A549 (cell line): ENCODE results near the gene DIPK1B. TPM values are rescaled to one million over a fixed set of nuclear protein-coding genes. Genes with fewer than 3 reads are reported as not detected.

Source experiments
- ATAC-seq, 2 experiments: fragments of 200-7000 bp in 1 of 2; fragments of >200 bp in 1 of 2; cut with Nextera tagmentation in 1 of 2; cut with Tn5 transposase in 1 of 2; 3 replicates each; pipeline versions ENCODE4 v1.8.0 to v1.9.1; 2018 to 2020; ENCODE audit warnings: mild to moderate bottlenecking in 1 of 2, moderate library complexity in 1 of 2
- CTCF ChIA-PET: fragments of 300-600 bp; sonication (Branson Sonifier 250); formaldehyde crosslinking; extraction: SDS; loops from one replicate; lab custom pipeline; 2021; ENCODE audit warnings: antibody characterized with exemption, inconsistent platforms; lab: Yijun Ruan, JAX
- POLR2A ChIA-PET: fragments of 350-600 bp; formaldehyde crosslinking; extraction: SDS; loops from one replicate; lab custom pipeline; 2021; ENCODE audit warnings: antibody characterized with exemption, inconsistent platforms; lab: Yijun Ruan, JAX
- DNase-seq, 2 experiments: peaks; one replicate each; pipeline versions ENCODE4 v3.0.0 to v3.0.0-alpha.2; 2011 to 2016; ENCODE audit warnings: low read depth in 1 of 2, low spot score in 1 of 2
- FAIRE-seq: peaks from 2 replicates; lab custom pipeline; 2011; peaks lifted over from hg19 to GRCh38; lab: Jason Lieb, UNC
- H3K27ac ChIP-seq, 2 experiments: fragments of >200 bp; sonication (Bioruptor Twin); formaldehyde crosslinking; 3 replicates each; pipeline ENCODE4 v1.5.1; 2016 to 2017
- H3K4me1 ChIP-seq: fragments of >200 bp; sonication (Bioruptor Twin); formaldehyde crosslinking; 3 replicates; pipeline ENCODE4 v1.6.1; 2016
- H3K4me2 ChIP-seq: fragments of >200 bp; sonication (Bioruptor Twin); formaldehyde crosslinking; 3 replicates; pipeline ENCODE4 v1.6.1; 2016
- H3K4me3 ChIP-seq: fragments of >200 bp; sonication (Bioruptor Twin); formaldehyde crosslinking; 3 replicates; pipeline ENCODE4 v1.5.1; 2016
- H3K9me3 ChIP-seq: fragments of >200 bp; sonication (Bioruptor Twin); formaldehyde crosslinking; 3 replicates; pipeline ENCODE4 v1.6.1; 2016
- CEBPB ChIP-seq, 2 experiments: fragments of >200 bp in 1 of 2; sonication (Bioruptor Twin) in 1 of 2; formaldehyde crosslinking in 1 of 2; IDR thresholded peaks; 2 replicates each; pipeline ENCODE4 v1.6.1; 2012 to 2016
- CHD2 ChIP-seq: fragments of 150-350 bp; IDR thresholded peaks from 2 replicates; pipeline ENCODE4 v1.6.1; 2014; ENCODE audit warnings: low read length; ENCODE audit not compliant: partially characterized antibody
- CHD4 ChIP-seq: fragments of 200-600 bp; sonication (generic); IDR thresholded peaks from 2 replicates; pipeline ENCODE4 v1.6.1; 2016; ENCODE audit warnings: antibody characterized with exemption, mild to moderate bottlenecking, borderline replicate concordance
- EHF ChIP-seq: fragments of 250-450 bp; sonication (Bioruptor Pico); IDR thresholded peaks from 2 replicates; pipeline ENCODE4 v1.5.0; 2020; ENCODE audit warnings: mild to moderate bottlenecking
- EHMT2 ChIP-seq: fragments of 200-600 bp; sonication (generic); IDR thresholded peaks from 2 replicates; pipeline ENCODE4 v1.6.1; 2016; ENCODE audit warnings: antibody characterized with exemption, low read depth, mild to moderate bottlenecking, moderate library complexity
- ESRRA ChIP-seq: fragments of 150-350 bp; IDR thresholded peaks from 2 replicates; pipeline ENCODE4 v1.6.1; 2014; ENCODE audit warnings: mild to moderate bottlenecking, low read length, borderline replicate concordance
- FOSL2 ChIP-seq, 2 experiments: fragments of 450-650 bp in 1 of 2; fragments of >200 bp in 1 of 2; sonication (Bioruptor Twin) in 1 of 2; formaldehyde crosslinking; IDR thresholded peaks; 2 replicates each; pipeline versions ENCODE4 v1.5.0 to v1.6.1; 2016 to 2020; ENCODE audit warnings: mild to moderate bottlenecking in 1 of 2, moderate library complexity in 1 of 2
- FOXS1 ChIP-seq: fragments of 250-450 bp; sonication (Bioruptor Pico); IDR thresholded peaks from 2 replicates; pipeline ENCODE4 v1.5.0; 2020; ENCODE audit warnings: mild to moderate bottlenecking, moderate library complexity
- GATA3 ChIP-seq: IDR thresholded peaks from 2 replicates; pipeline ENCODE4 v1.6.1; 2012; ENCODE audit warnings: borderline replicate concordance
- HDAC2 ChIP-seq: fragments of 200-600 bp; sonication (generic); IDR thresholded peaks from 2 replicates; pipeline ENCODE4 v1.6.1; 2016
- HEYL ChIP-seq: fragments of 250-450 bp; sonication (Bioruptor Pico); IDR thresholded peaks from 2 replicates; pipeline ENCODE4 v1.8.0; 2021; ENCODE audit warnings: mild to moderate bottlenecking, moderate library complexity
- KDM1A ChIP-seq: fragments of 200-600 bp; sonication (generic); IDR thresholded peaks from 2 replicates; pipeline ENCODE4 v1.6.1; 2016; ENCODE audit warnings: low read depth, mild to moderate bottlenecking
- KDM5A ChIP-seq: fragments of 200-600 bp; sonication (generic); IDR thresholded peaks from 2 replicates; pipeline ENCODE4 v1.6.1; 2016; ENCODE audit warnings: antibody characterized with exemption, mild to moderate bottlenecking
- MAFK ChIP-seq: fragments of 450-650 bp; IDR thresholded peaks from 2 replicates; pipeline ENCODE4 v1.6.1; 2014; ENCODE audit not compliant: partially characterized antibody
- MAZ ChIP-seq: fragments of 150-350 bp; IDR thresholded peaks from 2 replicates; pipeline ENCODE4 v1.6.1; 2014; ENCODE audit warnings: antibody characterized with exemption, low read depth, low read length, borderline replicate concordance
- NR3C1 ChIP-seq: fragments of >200 bp; sonication (Bioruptor Twin); formaldehyde crosslinking; IDR thresholded peaks from 3 replicates; pipeline ENCODE4 v1.6.1; 2017
- PBX3 ChIP-seq: IDR thresholded peaks from 2 replicates; pipeline ENCODE4 v1.6.1; 2012
- PHF8 ChIP-seq: fragments of 200-600 bp; sonication (generic); IDR thresholded peaks from 2 replicates; pipeline ENCODE4 v1.6.1; 2016; ENCODE audit warnings: low read depth, mild to moderate bottlenecking, antibody characterized with exemption, moderate library complexity, borderline replicate concordance
- POLR2AphosphoS2 ChIP-seq: conservative IDR thresholded peaks from 2 replicates; pipeline ENCODE4 v1.6.1; 2012; ENCODE audit warnings: low read length, improper control_type of control experiment, inconsistent platforms
- RAD21 ChIP-seq, 2 experiments: fragments of >200 bp in 1 of 2; sonication (Bioruptor Twin) in 1 of 2; formaldehyde crosslinking in 1 of 2; IDR thresholded peaks in 1 of 2; conservative IDR thresholded peaks in 1 of 2; 2 replicates in 1 of 2; 3 replicates in 1 of 2; pipeline ENCODE4 v1.6.1; 2012 to 2018; ENCODE audit warnings: inconsistent platforms in 1 of 2
- RFX5 ChIP-seq: fragments of 450-650 bp; IDR thresholded peaks from 2 replicates; pipeline ENCODE4 v1.7.1; 2014; ENCODE audit warnings: antibody characterized with exemption, mild to moderate bottlenecking, moderate library complexity
- SMC3 ChIP-seq: fragments of >200 bp; sonication (Bioruptor Twin); formaldehyde crosslinking; IDR thresholded peaks from 3 replicates; pipeline ENCODE4 v1.6.1; 2018; ENCODE audit warnings: inconsistent platforms
- SREBF2 ChIP-seq: fragments of 450-650 bp; IDR thresholded peaks from 2 replicates; pipeline ENCODE4 v1.6.1; 2014; ENCODE audit warnings: mild to moderate bottlenecking, moderate library complexity
- TFCP2L1 ChIP-seq: fragments of 250-450 bp; sonication (Bioruptor Pico); IDR thresholded peaks from 2 replicates; pipeline ENCODE4 v1.5.0; 2021; ENCODE audit warnings: mild to moderate bottlenecking
- ZC3H11A ChIP-seq: fragments of 450-650 bp; IDR thresholded peaks from 2 replicates; pipeline ENCODE4 v1.6.1; 2014; ENCODE audit warnings: antibody characterized with exemption, mild to moderate bottlenecking
- ZNF302 ChIP-seq: fragments of 250-450 bp; sonication (Bioruptor Pico); IDR thresholded peaks from 2 replicates; pipeline ENCODE4 v1.9.0; 2021; ENCODE audit warnings: inconsistent platforms, mild to moderate bottlenecking, moderate library complexity
- ZSCAN20 ChIP-seq: fragments of 250-450 bp; sonication (Bioruptor Pico); IDR thresholded peaks from 2 replicates; pipeline ENCODE4 v1.8.0; 2022; ENCODE audit warnings: mild to moderate bottlenecking, moderate library complexity
- WGBS: methylation state at CpG from one replicate; pipeline ENCODE4 v1.1.6; 2017; ENCODE audit errors: missing lambda C conversion rate; 5-methylcytosine and 5-hydroxymethylcytosine counted together
- polyA plus RNA-seq, 4 experiments: library from polyadenylated mRNA; depleted of rRNA in 3 of 4; stranded (reverse); fragments of >200 nt; fragmentation: RNase III in 1 of 4; extraction: RNeasy Plus Mini Kit Qiagen cat#74134 plus additional on column Dnase treatment in 1 of 4; gene quantifications; 2 replicates in 3 of 4; 3 replicates in 1 of 4; pipeline ENCODE4 v1.2.3, GENCODE V29; 2011 to 2017
- TF ChIP-seq, protein P1 (sequence below): fragments of >200 bp; sonication (Bioruptor Twin); formaldehyde crosslinking; IDR thresholded peaks from 3 replicates; pipeline ENCODE4 v1.5.1; 2016
- TF ChIP-seq, protein P2 (sequence below): fragments of >200 bp; sonication (Bioruptor Twin); formaldehyde crosslinking; IDR thresholded peaks from 2 replicates; pipeline ENCODE4 v1.6.1; 2016
- TF ChIP-seq, protein P3 (sequence below): fragments of 200-600 bp; sonication (generic); IDR thresholded peaks from 2 replicates; pipeline ENCODE4 v1.6.1; 2016; ENCODE audit warnings: antibody characterized with exemption, mild to moderate bottlenecking, moderate library complexity
- TF ChIP-seq, protein P4 (sequence below): fragments of 150-350 bp; IDR thresholded peaks from 2 replicates; pipeline ENCODE4 v1.6.1; 2014; ENCODE audit warnings: low read depth, mild to moderate bottlenecking, low read length
- TF ChIP-seq, protein P5 (sequence below): fragments of 450-650 bp; IDR thresholded peaks from 2 replicates; pipeline ENCODE4 v1.6.1; 2014; ENCODE audit warnings: antibody characterized with exemption

DIPK1B gene
- polyA plus RNA-seq, 2 of the 4 experiments (the other 2 are of a cell fraction) = 6.7 TPM

DNA sequence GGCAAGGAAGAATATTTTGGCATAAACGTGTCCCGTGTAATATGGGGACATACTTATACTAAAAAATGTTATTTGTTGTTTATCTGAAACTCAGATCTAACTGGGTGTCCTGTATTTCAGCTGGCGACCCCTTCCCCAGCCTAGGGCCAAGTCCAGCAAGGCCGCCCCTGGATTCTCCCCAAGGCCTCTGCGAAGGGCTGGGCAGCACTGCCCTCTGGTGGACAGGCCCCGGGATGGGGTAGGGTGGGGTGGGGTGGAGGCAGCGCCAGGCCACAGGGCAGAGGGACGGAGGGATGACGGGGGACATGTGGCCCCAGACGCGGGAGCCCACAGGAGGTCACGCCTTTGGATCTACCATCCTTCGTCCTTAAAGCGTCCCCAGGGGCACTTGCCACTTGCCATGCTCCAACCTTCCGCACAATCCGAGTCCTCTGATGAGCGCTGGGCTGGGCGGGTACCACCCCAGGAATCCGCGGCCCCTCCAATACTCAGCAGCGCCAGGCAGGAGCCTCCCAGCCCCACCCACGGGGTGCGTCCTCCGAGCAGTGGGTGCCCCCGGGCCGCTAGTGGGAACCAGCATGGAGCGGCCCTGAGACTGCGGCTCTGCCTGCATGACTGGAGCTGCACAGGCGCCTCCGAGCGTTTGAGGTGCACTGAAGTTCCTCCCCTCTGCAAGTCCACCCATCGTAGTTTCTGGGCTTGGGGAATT, 18.1 kb upstream of the DIPK1B start:
- FAIRE-seq = no peak
- CTCF ChIA-PET = interaction anchor here (0.7 to 8.5 kb wide), 28 partner anchors 8 to 328 kb away, joined by 3 to 113 read pairs (median 8); no protein-coding TSS in a partner anchor
- no peak for TF ChIP-seq POLR2AphosphoS2
- TF ChIP-seq RAD21 (conservative IDR thresholded peaks at IDR 0.05 in 1 of 2, IDR thresholded peaks at IDR 0.05 in 1 of 2) = peak; percentile 87 to 92
- TF ChIP-seq FOSL2 (IDR thresholded peaks at IDR 0.05) = no peak
- TF ChIP-seq FOSL2 (CRISPR knock-in tag; IDR thresholded peaks at IDR 0.05) = no peak
- TF ChIP-seq ZNF302 (CRISPR knock-in tag) = no peak
- no peak for TF ChIP-seq ESRRA
- 0 out of 2 replicates have a peak, but pooled peaks have one; percentile 39 for TF ChIP-seq MAZ
- TF ChIP-seq TFCP2L1 (CRISPR knock-in tag) = no peak
- TF ChIP-seq CHD2 = no peak
- TF ChIP-seq PBX3 = no peak
- TF ChIP-seq EHF = no peak
- TF ChIP-seq ZC3H11A = no peak
- no peak for TF ChIP-seq HEYL
- TF ChIP-seq PHF8 = no peak
- TF ChIP-seq KDM5A = no peak
- TF ChIP-seq RFX5 = no peak
- no peak for TF ChIP-seq GATA3
- TF ChIP-seq CEBPB (IDR thresholded peaks at IDR 0.05) = no peak
- TF ChIP-seq ZSCAN20 (CRISPR knock-in tag) = no peak
- TF ChIP-seq, protein P1, sequence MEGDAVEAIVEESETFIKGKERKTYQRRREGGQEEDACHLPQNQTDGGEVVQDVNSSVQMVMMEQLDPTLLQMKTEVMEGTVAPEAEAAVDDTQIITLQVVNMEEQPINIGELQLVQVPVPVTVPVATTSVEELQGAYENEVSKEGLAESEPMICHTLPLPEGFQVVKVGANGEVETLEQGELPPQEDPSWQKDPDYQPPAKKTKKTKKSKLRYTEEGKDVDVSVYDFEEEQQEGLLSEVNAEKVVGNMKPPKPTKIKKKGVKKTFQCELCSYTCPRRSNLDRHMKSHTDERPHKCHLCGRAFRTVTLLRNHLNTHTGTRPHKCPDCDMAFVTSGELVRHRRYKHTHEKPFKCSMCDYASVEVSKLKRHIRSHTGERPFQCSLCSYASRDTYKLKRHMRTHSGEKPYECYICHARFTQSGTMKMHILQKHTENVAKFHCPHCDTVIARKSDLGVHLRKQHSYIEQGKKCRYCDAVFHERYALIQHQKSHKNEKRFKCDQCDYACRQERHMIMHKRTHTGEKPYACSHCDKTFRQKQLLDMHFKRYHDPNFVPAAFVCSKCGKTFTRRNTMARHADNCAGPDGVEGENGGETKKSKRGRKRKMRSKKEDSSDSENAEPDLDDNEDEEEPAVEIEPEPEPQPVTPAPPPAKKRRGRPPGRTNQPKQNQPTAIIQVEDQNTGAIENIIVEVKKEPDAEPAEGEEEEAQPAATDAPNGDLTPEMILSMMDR = peak; percentile 90
- no peak for TF ChIP-seq SREBF2
- no peak for TF ChIP-seq NR3C1
- TF ChIP-seq CHD4 = no peak
- TF ChIP-seq HDAC2 = no peak
- no peak for TF ChIP-seq EHMT2
- peak; percentile 77 for TF ChIP-seq SMC3
- TF ChIP-seq FOXS1 (CRISPR knock-in tag) = no peak
- TF ChIP-seq, protein P2, sequence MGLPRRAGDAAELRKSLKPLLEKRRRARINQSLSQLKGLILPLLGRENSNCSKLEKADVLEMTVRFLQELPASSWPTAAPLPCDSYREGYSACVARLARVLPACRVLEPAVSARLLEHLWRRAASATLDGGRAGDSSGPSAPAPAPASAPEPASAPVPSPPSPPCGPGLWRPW = no peak
- TF ChIP-seq, protein P3, sequence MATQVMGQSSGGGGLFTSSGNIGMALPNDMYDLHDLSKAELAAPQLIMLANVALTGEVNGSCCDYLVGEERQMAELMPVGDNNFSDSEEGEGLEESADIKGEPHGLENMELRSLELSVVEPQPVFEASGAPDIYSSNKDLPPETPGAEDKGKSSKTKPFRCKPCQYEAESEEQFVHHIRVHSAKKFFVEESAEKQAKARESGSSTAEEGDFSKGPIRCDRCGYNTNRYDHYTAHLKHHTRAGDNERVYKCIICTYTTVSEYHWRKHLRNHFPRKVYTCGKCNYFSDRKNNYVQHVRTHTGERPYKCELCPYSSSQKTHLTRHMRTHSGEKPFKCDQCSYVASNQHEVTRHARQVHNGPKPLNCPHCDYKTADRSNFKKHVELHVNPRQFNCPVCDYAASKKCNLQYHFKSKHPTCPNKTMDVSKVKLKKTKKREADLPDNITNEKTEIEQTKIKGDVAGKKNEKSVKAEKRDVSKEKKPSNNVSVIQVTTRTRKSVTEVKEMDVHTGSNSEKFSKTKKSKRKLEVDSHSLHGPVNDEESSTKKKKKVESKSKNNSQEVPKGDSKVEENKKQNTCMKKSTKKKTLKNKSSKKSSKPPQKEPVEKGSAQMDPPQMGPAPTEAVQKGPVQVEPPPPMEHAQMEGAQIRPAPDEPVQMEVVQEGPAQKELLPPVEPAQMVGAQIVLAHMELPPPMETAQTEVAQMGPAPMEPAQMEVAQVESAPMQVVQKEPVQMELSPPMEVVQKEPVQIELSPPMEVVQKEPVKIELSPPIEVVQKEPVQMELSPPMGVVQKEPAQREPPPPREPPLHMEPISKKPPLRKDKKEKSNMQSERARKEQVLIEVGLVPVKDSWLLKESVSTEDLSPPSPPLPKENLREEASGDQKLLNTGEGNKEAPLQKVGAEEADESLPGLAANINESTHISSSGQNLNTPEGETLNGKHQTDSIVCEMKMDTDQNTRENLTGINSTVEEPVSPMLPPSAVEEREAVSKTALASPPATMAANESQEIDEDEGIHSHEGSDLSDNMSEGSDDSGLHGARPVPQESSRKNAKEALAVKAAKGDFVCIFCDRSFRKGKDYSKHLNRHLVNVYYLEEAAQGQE = no peak
- TF ChIP-seq MAFK = no peak
- TF ChIP-seq KDM1A = no peak
- TF ChIP-seq, protein P4, sequence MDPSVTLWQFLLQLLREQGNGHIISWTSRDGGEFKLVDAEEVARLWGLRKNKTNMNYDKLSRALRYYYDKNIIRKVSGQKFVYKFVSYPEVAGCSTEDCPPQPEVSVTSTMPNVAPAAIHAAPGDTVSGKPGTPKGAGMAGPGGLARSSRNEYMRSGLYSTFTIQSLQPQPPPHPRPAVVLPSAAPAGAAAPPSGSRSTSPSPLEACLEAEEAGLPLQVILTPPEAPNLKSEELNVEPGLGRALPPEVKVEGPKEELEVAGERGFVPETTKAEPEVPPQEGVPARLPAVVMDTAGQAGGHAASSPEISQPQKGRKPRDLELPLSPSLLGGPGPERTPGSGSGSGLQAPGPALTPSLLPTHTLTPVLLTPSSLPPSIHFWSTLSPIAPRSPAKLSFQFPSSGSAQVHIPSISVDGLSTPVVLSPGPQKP = no peak
- TF ChIP-seq, protein P5, sequence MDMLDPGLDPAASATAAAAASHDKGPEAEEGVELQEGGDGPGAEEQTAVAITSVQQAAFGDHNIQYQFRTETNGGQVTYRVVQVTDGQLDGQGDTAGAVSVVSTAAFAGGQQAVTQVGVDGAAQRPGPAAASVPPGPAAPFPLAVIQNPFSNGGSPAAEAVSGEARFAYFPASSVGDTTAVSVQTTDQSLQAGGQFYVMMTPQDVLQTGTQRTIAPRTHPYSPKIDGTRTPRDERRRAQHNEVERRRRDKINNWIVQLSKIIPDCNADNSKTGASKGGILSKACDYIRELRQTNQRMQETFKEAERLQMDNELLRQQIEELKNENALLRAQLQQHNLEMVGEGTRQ = 0 out of 2 replicates have a peak, but pooled peaks have one; percentile 22

More for the DNA sequence above, 18.1 kb upstream of the DIPK1B start:
- peak overlapping the region; percentile 73 to 87 for H3K27ac ChIP-seq
- peaks cover 78% of the 10 kb centered on the region for H3K4me1 ChIP-seq
- 25% methylated on average over 27 of the region's 32 CpGs for WGBS
- peak overlapping the region; percentile 19; the same call in 2 of the 3 replicates for H3K4me3 ChIP-seq
- DNase-seq (peak; percentile 75 to 90), ATAC-seq (peak; percentile 73 to 87)
- H3K9me3 ChIP-seq = no peaks in the 10 kb centered on the region
- POLR2A ChIA-PET = interaction anchor here (0.6 to 1.5 kb wide), 5 partner anchors 13 to 211 kb away, joined by 3 to 10 read pairs (median 3); no protein-coding TSS in a partner anchor
- H3K4me2 ChIP-seq = peak overlapping the region; percentile 86
